DMS153 (cell line): ENCODE measurements around the gene LAX1.

ENCODE experiments used
- DNase-seq: peaks from one replicate; lab custom pipeline; 2025; lab: John Stamatoyannopoulos, UW

Gene LAX1

DNA sequence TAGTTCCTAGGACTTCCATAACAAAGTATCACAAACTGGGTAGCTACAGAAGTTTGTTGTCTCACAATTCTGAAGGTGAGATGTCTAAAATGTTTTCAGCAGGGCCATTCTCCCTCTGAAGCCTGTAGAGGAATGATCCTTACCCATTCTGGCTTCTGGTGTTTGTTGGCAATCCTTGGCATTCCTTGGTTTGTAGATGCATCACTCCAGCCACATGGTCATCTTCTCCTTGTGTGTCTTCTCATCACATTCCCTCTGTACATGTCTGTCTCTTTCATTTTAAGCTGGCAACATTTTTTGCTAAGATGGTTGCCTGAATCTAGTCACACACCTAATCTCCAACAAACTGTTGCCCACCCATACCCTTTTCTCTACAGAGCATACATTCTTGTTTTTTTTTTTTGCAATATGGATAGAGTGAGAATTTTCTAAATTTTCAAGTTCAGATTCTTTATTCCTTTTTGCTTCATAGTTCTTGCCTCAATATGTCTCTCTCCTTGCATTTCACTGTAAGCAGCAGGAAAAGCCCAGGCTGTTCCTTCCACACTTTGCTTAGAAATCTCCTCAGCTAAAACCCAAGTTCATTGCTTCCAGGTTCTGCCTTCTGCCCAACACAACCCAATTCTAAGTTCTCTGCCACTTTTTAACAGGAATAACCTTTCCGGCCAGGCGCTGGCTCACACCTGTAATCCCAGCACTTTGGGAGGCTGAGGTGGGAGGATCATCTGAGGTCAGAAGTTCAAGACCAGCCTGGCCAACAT lies 48.8 kb downstream of the LAX1 start:
- DNase-seq, result no peak

DNA sequence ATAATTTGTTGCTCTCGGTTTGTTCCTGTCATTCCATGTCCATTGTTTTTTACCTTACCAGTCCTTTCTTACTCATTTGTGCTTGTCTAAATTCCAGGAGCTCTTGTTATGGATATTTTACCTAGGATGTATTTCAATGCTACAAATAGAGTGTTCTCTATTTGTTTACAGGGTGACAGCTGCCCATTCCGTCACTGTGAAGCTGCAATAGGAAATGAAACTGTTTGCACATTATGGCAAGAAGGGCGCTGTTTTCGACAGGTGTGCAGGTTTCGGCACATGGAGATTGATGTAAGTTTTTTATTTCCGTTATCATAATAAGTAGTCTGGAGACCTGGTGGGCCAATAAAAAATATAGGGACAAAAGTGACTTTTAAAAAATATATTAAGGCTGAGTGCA lies 53.4 kb downstream of the LAX1 start:
- DNase-seq, result no peak

DNA sequence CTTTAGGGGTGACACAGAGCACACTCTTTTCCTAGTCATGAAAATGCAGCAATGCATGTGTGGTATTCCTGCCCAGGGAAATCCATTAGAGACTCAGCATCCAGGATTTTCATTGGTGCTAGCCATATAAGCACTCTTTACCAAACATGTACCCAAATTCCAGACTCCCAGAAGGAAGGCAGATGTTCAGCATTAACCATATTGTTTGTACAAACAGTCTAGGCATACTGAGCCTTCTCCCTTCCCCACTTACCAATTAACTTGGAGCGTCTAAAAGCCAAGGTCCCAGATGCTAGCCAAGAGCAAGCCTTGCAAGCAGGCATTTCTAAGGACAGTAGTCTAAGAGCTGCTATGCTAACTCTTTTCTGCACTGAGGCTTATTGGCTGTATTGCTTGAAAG lies 58.3 kb downstream of the LAX1 start:
- DNase-seq, result no peak
